ENCODE results near the gene KIRREL2. TPM values are rescaled to one million over a fixed set of nuclear protein-coding genes. Genes with fewer than 3 reads are reported as not detected.

KIRREL2 gene
- total and polyA plus RNA-seq, 11 donors, result 0.77 TPM; not detected in 10

GRCh38 chr19:35860436-35860817 is 3.7 kb downstream of the KIRREL2 start:
- peaks cover 19 to 90% (median 63%) of the 10 kb centered on the region in 9 donors for H3K27me3 ChIP-seq
- 9 to 14% (median 12%) methylated on average over 9 to 24 of the region's 24 CpGs for WGBS, 4 donors
- H3K27ac ChIP-seq, result no peak overlapping the region
- H3K36me3 ChIP-seq, result no peaks in the 10 kb centered on the region
- DNase-seq (no peak), ATAC-seq (no peak)
- TF ChIP-seq, protein P1, sequence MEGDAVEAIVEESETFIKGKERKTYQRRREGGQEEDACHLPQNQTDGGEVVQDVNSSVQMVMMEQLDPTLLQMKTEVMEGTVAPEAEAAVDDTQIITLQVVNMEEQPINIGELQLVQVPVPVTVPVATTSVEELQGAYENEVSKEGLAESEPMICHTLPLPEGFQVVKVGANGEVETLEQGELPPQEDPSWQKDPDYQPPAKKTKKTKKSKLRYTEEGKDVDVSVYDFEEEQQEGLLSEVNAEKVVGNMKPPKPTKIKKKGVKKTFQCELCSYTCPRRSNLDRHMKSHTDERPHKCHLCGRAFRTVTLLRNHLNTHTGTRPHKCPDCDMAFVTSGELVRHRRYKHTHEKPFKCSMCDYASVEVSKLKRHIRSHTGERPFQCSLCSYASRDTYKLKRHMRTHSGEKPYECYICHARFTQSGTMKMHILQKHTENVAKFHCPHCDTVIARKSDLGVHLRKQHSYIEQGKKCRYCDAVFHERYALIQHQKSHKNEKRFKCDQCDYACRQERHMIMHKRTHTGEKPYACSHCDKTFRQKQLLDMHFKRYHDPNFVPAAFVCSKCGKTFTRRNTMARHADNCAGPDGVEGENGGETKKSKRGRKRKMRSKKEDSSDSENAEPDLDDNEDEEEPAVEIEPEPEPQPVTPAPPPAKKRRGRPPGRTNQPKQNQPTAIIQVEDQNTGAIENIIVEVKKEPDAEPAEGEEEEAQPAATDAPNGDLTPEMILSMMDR (IDR thresholded peaks at IDR 0.05), result no peak
- no peak for TF ChIP-seq POLR2A (IDR thresholded peaks at IDR 0.05)
- H3K4me3 ChIP-seq, result no peak overlapping the region
- peaks cover 0 to 22% (median 11%) of the 10 kb centered on the region in 12 donors for H3K4me1 ChIP-seq
- H3K9me3 ChIP-seq, result no peaks in the 10 kb centered on the region
- intact Hi-C loops (cut with DNase I), result no loop called here

DNA sequence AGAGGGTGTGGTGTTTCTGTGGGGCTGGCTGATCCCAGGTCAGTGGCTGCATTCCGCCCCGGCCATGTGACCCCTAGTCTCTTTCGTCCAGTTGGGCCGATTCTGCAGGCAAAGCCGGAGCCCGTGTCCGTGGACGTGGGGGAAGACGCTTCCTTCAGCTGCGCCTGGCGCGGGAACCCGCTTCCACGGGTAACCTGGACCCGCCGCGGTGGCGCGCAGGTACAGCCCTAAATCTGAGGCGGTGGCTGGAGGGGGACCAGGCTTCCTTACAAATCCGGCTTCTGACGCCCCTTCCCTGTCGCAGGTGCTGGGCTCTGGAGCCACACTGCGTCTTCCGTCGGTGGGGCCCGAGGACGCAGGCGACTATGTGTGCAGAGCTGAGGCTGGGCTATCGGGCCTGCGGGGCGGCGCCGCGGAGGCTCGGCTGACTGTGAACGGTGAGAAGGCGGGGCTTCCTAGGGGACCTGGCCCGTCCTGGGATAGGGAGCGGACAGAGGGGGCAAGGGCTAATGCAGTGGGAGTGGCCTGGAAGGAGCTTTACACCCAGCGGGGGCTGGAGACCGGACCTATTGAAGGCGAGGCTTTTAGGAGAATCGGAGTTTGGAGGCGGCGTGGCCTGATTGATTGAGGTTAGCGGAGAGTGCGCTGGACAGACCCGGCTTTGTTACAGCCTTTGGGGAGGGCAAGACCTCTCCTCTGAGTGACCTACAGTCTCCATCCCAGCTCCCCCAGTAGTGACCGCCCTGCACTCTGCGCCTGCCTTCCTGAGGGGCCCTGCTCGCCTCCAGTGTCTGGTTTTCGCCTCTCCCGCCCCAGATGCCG is 4.3 kb downstream of the KIRREL2 start:
- ATAC-seq (peak in 1 of 4 donors; percentile 27), DNase-seq (no peak)
- no peaks in the 10 kb centered on the region for H3K9me3 ChIP-seq
- peaks cover 19 to 90% (median 61%) of the 10 kb centered on the region in 9 donors for H3K27me3 ChIP-seq
- H3K27ac ChIP-seq, result no peak overlapping the region
- H3K4me3 ChIP-seq, result no peak overlapping the region
- peaks cover 0 to 18% (median 10%) of the 10 kb centered on the region in 12 donors for H3K4me1 ChIP-seq
- H3K36me3 ChIP-seq, result no peaks in the 10 kb centered on the region
- intact Hi-C loops (cut with DNase I), result no loop called here
- TF ChIP-seq, protein P1 (IDR thresholded peaks at IDR 0.05), result no peak
- TF ChIP-seq POLR2A (IDR thresholded peaks at IDR 0.05), result no peak
- WGBS, 4 donors, result 4 to 8% (median 8%) methylated on average over 14 to 55 of the region's 55 CpGs

- Histone ChIP-seq H3K27ac (no peak overlapping the region), H3K4me3 (no peak overlapping the region), H3K4me1 (peaks cover 0 to 11% (median 3%) of the 10 kb centered on the region in 12 donors), H3K9me3 (no peaks in the 10 kb centered on the region), H3K36me3 (no peaks in the 10 kb centered on the region), H3K27me3 (peaks cover 19 to 84% (median 54%) of the 10 kb centered on the region in 9 donors)
- intact Hi-C loops (cut with DNase I), result no loop called here
- DNase-seq (no peak), ATAC-seq (no peak)
- WGBS, 4 donors, result 51 to 56% (median 53%) methylated on average over 18 to 19 of the region's 19 CpGs
- TF ChIP-seq, protein P1 (IDR thresholded peaks at IDR 0.05), result no peak
- TF ChIP-seq POLR2A (IDR thresholded peaks at IDR 0.05), result no peak
Observed at GRCh38 chr19:35861640-35862160, 5.0 kb downstream of the KIRREL2 start.

- DNase-seq, result peak in 1 of 5 donors; percentile 43
- Histone ChIP-seq H3K27ac (no peak overlapping the region), H3K4me1 (peaks cover 0 to 5% (median 0%) of the 10 kb centered on the region in 12 donors), H3K9me3 (no peaks in the 10 kb centered on the region), H3K4me3 (no peak overlapping the region), H3K36me3 (no peaks in the 10 kb centered on the region), H3K27me3 (peaks cover 19 to 75% (median 47%) of the 10 kb centered on the region in 9 donors)
- TF ChIP-seq POLR2A (IDR thresholded peaks at IDR 0.05), result no peak
- TF ChIP-seq, protein P1 (IDR thresholded peaks at IDR 0.05), result no peak
- intact Hi-C loops (cut with DNase I), result no loop called here
- no peak for ATAC-seq
- 67 to 86% (median 78%) methylated on average over 14 of the region's 14 CpGs for WGBS, 4 donors
Observed at GRCh38 chr19:35862528-35862927, 5.8 kb downstream of the KIRREL2 start.
